GM06990 (cell line): ENCODE data around the gene STEEP1.
"Not testable (repeated sequence)": the region's sequence is repeated elsewhere in the genome, so short reads cannot be mapped to it uniquely, and the experiment has no call there.

Experiments
- DNase-seq: peaks from one replicate; pipeline ENCODE4 v3.0.0-alpha.2; 2011; ENCODE audit not compliant: insufficient read length; ENCODE audit errors: extremely low read depth
- H3K27me3 ChIP-seq: replicated peaks from 2 replicates; pipeline ENCODE4 v1.6.0; 2011; ENCODE audit warnings: low read length; ENCODE audit not compliant: control insufficient read depth, insufficient read depth
- H3K36me3 ChIP-seq: 2 replicates; pipeline ENCODE4 v1.5.1; 2011; ENCODE audit warnings: low read length; ENCODE audit not compliant: control insufficient read depth, insufficient read depth
- H3K4me3 ChIP-seq: replicated peaks from 2 replicates; pipeline ENCODE4 v1.5.1; 2011; ENCODE audit warnings: low read depth, mild to moderate bottlenecking, control low read depth, low read length
- TF ChIP-seq, protein P1 (sequence below): IDR thresholded peaks from 2 replicates; pipeline ENCODE4 v1.5.1; 2011; ENCODE audit warnings: low read length, control low read depth, mild to moderate bottlenecking, inconsistent platforms; ENCODE audit not compliant: insufficient read depth, poor library complexity, severe bottlenecking

Gene STEEP1

DNA sequence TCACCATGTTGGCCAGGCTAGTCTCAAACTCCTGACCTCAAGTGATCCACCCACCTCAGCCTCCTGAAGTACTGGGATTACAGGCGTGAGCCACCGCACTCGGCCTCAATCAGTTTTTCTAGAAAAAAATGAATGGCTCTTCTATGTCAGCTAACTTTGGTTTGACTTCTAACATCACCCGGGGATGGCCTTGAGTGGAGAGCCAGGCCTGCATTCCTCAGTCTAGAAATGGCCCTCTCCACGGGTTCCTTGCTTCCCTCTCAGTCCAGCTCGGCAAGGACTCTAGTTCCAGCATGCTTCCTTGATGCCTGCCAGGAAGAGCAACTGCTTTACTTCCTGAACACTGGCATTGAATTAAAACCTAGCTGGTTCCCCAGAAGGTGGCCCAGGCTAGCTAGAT lies 58.0 kb downstream of the STEEP1 start:
- no peaks in the 10 kb centered on the region; the same call in 1 of the 2 replicates for H3K27me3 ChIP-seq
- no peak overlapping the region for H3K4me3 ChIP-seq
- no peak for DNase-seq
- H3K36me3 ChIP-seq = no peaks in the 10 kb centered on the region
- TF ChIP-seq, protein P1, sequence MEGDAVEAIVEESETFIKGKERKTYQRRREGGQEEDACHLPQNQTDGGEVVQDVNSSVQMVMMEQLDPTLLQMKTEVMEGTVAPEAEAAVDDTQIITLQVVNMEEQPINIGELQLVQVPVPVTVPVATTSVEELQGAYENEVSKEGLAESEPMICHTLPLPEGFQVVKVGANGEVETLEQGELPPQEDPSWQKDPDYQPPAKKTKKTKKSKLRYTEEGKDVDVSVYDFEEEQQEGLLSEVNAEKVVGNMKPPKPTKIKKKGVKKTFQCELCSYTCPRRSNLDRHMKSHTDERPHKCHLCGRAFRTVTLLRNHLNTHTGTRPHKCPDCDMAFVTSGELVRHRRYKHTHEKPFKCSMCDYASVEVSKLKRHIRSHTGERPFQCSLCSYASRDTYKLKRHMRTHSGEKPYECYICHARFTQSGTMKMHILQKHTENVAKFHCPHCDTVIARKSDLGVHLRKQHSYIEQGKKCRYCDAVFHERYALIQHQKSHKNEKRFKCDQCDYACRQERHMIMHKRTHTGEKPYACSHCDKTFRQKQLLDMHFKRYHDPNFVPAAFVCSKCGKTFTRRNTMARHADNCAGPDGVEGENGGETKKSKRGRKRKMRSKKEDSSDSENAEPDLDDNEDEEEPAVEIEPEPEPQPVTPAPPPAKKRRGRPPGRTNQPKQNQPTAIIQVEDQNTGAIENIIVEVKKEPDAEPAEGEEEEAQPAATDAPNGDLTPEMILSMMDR = no peak

DNA sequence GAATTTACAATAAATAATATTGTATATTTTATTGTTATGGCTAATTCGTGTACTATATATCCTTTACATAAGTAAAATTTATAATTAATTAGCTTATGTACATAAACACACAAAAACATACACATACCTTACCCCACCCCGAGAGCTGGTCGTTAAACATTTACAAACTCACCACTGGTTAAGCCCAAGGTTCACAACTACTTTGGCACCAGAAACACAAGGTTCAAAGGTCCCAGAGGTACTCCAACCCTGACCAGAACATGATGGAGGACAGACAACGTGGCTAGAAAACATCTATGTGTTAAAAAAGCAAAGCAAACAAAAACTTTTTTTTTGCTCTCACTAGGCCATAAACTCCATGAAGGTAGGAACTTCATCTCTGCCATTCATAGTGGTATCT lies 59.3 kb downstream of the STEEP1 start:
- Histone ChIP-seq H3K27me3 (no peaks in the 10 kb centered on the region; the same call in 1 of the 2 replicates), H3K36me3 (no peaks in the 10 kb centered on the region), H3K4me3 (no peak overlapping the region)
- DNase-seq = no peak
- TF ChIP-seq, protein P1 = no peak

DNA sequence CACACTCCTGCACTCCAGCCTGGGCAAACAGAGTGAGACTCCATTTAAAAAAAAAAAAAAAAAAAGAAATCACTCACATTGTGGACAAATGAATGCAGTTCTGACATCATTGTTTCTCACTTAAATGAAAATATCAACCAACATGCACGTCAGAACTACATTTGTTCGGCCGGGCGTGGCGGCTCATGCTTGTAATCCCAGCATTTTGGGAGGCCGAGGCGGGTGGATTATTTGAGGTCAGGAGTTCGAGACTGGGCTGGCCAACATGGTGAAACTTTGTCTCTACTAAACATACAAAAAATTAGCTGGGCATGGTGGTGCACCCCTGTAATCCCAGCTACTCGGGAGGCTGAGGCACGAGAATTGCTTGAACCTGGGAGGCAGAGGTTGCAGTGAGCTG lies 60.1 kb downstream of the STEEP1 start:
- not testable (repeated sequence) for H3K36me3 ChIP-seq, H3K4me3 ChIP-seq, DNase-seq, H3K27me3 ChIP-seq

DNA sequence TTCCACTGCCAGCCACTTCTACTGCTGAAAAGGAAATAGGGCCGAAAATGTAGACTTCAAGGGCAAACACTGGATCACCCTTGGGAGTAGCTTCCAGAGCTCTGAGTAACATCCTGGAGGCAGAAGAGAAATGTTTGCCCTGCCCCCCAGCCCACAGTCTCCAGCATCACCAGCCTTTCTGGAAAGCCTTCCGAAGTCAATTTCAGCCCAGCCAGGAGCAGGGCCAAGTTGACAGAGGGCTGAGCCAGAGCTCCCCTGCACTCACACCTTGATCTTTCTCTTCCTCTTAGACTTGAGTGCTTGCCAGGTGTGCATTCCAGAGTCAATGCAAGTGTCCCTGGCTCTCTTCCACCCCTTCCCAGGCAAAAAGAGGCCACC lies 61.7 kb downstream of the STEEP1 start:
- H3K27me3 ChIP-seq = no peaks in the 10 kb centered on the region
- H3K4me3 ChIP-seq = no peak overlapping the region
- TF ChIP-seq, protein P1 = no peak
- H3K36me3 ChIP-seq = no peaks in the 10 kb centered on the region
- DNase-seq = no peak

DNA sequence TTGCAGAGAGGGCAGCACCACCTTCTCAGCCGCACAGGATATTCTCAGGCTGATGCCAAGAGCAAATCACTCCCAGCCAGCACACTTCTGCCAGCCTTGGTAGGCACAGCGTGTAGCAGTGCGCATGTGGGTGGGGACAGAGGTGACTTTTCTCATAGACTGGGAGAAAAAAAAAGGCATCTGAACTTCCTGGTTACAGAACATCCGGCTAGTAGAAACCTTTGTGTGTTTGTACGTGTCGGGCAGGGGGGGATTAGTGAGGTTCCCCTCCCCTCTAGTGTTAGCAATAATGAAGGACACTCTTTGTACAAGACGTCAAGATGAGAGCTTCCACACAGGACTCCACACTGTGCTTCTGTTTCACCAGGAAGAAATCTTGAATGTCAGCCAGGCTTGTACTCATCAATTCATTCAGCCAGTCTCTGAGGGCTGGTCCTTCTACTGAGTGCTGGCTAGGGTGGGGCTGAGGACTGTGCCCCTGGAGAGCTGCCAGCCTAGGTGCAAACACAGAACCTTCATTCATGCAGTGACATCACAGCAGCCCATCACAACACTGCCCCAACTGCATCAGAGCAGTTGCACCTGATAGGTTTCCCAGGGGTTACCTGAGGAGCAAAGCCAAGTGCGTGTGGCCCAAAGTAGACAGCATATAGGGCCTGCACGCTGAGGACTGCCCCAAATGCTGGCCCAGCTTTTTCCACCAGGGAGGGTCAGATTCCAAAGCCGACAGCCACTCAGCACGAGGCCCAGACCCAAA lies 62.3 kb downstream of the STEEP1 start:
- no peak for DNase-seq
- Histone ChIP-seq H3K27me3 (no peaks in the 10 kb centered on the region), H3K4me3 (no peak overlapping the region), H3K36me3 (no peaks in the 10 kb centered on the region)
- TF ChIP-seq, protein P1 = no peak

DNA sequence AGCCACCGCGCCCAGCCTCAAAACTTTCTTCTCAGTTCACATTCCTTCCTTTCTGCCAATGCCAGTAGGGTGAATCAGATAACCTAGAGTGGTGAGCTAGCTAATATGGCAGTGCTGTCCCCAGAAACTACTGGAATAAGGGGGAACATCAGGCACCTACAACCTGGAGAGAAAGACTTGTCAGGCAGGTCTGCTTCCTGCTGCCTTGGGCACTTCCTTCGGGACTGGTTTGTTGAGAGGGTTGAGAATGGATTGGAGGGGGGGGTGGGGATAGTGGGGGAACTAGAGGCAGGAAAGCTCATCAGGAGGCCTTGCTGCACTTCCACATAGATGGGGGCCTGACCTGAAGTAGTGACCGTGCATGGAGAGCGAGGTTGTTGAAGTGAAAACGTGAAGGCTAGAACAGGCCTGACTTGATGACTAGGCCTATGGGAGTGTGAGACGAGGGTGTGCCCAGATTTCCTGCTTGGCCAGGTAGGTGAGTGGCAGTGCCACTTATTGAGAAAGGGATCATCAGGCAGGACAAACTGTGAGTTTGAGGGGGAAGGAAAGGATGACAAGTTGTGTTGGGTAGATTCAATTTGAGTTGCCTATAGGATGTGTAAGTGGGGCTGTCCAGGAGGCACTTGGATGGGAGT lies 63.6 kb downstream of the STEEP1 start:
- Histone ChIP-seq H3K4me3 (no peak overlapping the region), H3K27me3 (no peaks in the 10 kb centered on the region), H3K36me3 (no peaks in the 10 kb centered on the region)
- no peak for DNase-seq
- TF ChIP-seq, protein P1 = no peak
